ENCODE data around the gene DCLK2. TPM values are rescaled to one million over a fixed set of nuclear protein-coding genes. Genes with fewer than 3 reads are reported as not detected.

Gene DCLK2
- 8.7 to 11.2 TPM (median 9.0 TPM) in 5 replicates for total RNA-seq (2022; extraction: Qiagen RNA extraction; ENCODE audit: low read depth)

DNA sequence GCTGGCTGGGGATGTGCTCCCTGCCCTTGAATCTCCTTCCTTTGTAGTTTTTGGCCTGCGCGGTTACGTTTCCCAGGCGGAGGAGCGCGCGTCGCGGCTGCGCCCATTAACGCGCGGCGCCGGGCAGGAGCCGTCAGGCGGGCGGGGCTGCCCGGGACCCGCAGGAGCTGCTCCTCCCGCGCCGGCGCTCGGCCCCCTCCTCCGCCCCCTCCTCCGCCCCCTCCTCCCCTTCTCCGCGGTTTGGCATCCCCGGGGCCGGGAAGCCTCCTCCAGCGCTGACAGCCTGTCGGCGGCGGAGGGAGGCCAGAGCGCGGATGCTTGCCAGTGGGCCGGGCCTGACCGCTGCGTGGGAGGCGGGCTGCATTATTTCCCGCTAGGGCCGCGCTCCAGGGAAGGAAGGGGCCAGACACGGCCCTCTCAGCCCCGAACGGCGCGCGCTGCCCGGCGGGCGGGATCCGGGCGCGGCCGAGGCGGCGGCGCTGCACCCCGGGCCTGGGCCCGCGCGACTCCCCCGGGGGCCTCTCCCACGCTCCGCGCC lies at the start of gene DCLK2:
DCLK2 (plus strand) TSS at position 405 of the 538 bp plus-strand sequence. CDS start 583 bp downstream, outside the sequence.

